GM21360 (cell line): Measurements from ENCODE around the gene SHC2.
"Not testable (repeated sequence)": the region's sequence is repeated elsewhere in the genome, so short reads cannot be mapped to it uniquely, and the experiment has no call there.

ENCODE experiments used
- ATAC-seq: cut with Tn5 transposase; IDR thresholded peaks from one replicate; pipeline ENCODE4 v1.9.1; 2021; ENCODE audit warnings: mild to moderate bottlenecking, moderate library complexity; ENCODE audit not compliant: unreplicated experiment

SHC2 gene

GRCh38 chr19:450912-451481 lies 9.8 kb downstream of the SHC2 start:
- not testable (repeated sequence) for ATAC-seq

- ATAC-seq: no peak
Measured at GRCh38 chr19:449916-450315, 10.9 kb downstream of the SHC2 start.

GRCh38 chr19:447816-448560 lies 12.8 kb downstream of the SHC2 start:
- ATAC-seq: no peak

GRCh38 chr19:447064-447426 lies 13.8 kb downstream of the SHC2 start:
- ATAC-seq: no peak

GRCh38 chr19:444677-445210 lies 16.1 kb downstream of the SHC2 start:
- ATAC-seq: no peak

- no peak for ATAC-seq
Measured at GRCh38 chr19:443005-443404, 17.8 kb downstream of the SHC2 start.

- no peak for ATAC-seq
Measured at GRCh38 chr19:442085-442484, 18.7 kb downstream of the SHC2 start.

- no peak for ATAC-seq
Measured at GRCh38 chr19:441213-441836, 19.5 kb downstream of the SHC2 start.

- ATAC-seq: no peak
Measured at GRCh38 chr19:440391-441212, 20.2 kb downstream of the SHC2 start.

- ATAC-seq: no peak
Measured at GRCh38 chr19:439167-439900, 21.5 kb downstream of the SHC2 start.

GRCh38 chr19:438416-438958 lies 22.3 kb downstream of the SHC2 start:
- ATAC-seq: no peak

- ATAC-seq: no peak
Measured at GRCh38 chr19:437041-437440, 23.8 kb downstream of the SHC2 start.

- no peak for ATAC-seq
Measured at GRCh38 chr19:436413-436950, 24.4 kb downstream of the SHC2 start.

GRCh38 chr19:435707-436412 lies 25.0 kb downstream of the SHC2 start:
- ATAC-seq: no peak

GRCh38 chr19:435056-435706 lies 25.7 kb downstream of the SHC2 start:
- no peak for ATAC-seq

GRCh38 chr19:434152-434960 lies 26.5 kb downstream of the SHC2 start:
- no peak for ATAC-seq

GRCh38 chr19:430701-431100 lies 30.1 kb downstream of the SHC2 start:
- no peak for ATAC-seq

- ATAC-seq: no peak
Measured at GRCh38 chr19:428149-428548, 32.7 kb downstream of the SHC2 start.
